ENCODE data around the gene ABI2.
"Not testable (repeated sequence)": the region's sequence is repeated elsewhere in the genome, so short reads cannot be mapped to it uniquely, and the experiment has no call there.

The ABI2 gene

GRCh38 chr2:203359450-203359849 lies 31.3 kb downstream of the ABI2 start:
- DNase-seq (ENCODE audit: low spot score), result no peak

GRCh38 chr2:203360833-203361430 lies 32.7 kb downstream of the ABI2 start:
- no peak for DNase-seq (ENCODE audit: low spot score)

GRCh38 chr2:203361495-203361894 lies 33.3 kb downstream of the ABI2 start:
- DNase-seq (ENCODE audit: low spot score), result no peak

GRCh38 chr2:203361922-203362321 lies 33.7 kb downstream of the ABI2 start:
- no peak for DNase-seq (ENCODE audit: low spot score)

- DNase-seq (ENCODE audit: low spot score), result no peak
These were observed 38.7 kb downstream of the ABI2 start for GRCh38 chr2:203366639-203367466.

GRCh38 chr2:203372706-203373105 lies 44.5 kb downstream of the ABI2 start:
- not testable (repeated sequence) for DNase-seq (ENCODE audit: low spot score)

- DNase-seq (ENCODE audit: low spot score), result no peak
These were observed 48.0 kb downstream of the ABI2 start for GRCh38 chr2:203376173-203376572.

- DNase-seq (ENCODE audit: low spot score), result no peak
These were observed 51.0 kb downstream of the ABI2 start for GRCh38 chr2:203379156-203379555.

- DNase-seq (ENCODE audit: low spot score), result no peak
These were observed 54.8 kb downstream of the ABI2 start for GRCh38 chr2:203383038-203383437.

GRCh38 chr2:203388153-203388552 lies 60.0 kb downstream of the ABI2 start:
- not testable (repeated sequence) for DNase-seq (ENCODE audit: low spot score)

GRCh38 chr2:203394519-203395227 lies 66.5 kb downstream of the ABI2 start:
- DNase-seq (ENCODE audit: low spot score), result no peak

GRCh38 chr2:203395858-203396257 lies 67.7 kb downstream of the ABI2 start:
- no peak for DNase-seq (ENCODE audit: low spot score)

GRCh38 chr2:203396667-203397066 lies 68.5 kb downstream of the ABI2 start:
- DNase-seq (ENCODE audit: low spot score), result no peak

- DNase-seq (ENCODE audit: low spot score), result no peak
These were observed 70.8 kb downstream of the ABI2 start for GRCh38 chr2:203399031-203399430.

- no peak for DNase-seq (ENCODE audit: low spot score)
These were observed 72.8 kb downstream of the ABI2 start for GRCh38 chr2:203400805-203401585.

GRCh38 chr2:203404996-203405395 lies 76.8 kb downstream of the ABI2 start:
- DNase-seq (ENCODE audit: low spot score), result no peak

- no peak for DNase-seq (ENCODE audit: low spot score)
These were observed 79.3 kb downstream of the ABI2 start for GRCh38 chr2:203407496-203407895.

- no peak for DNase-seq (ENCODE audit: low spot score)
These were observed 84.5 kb downstream of the ABI2 start for GRCh38 chr2:203412546-203413331.

GRCh38 chr2:203413796-203414195 lies 85.6 kb downstream of the ABI2 start:
- DNase-seq (ENCODE audit: low spot score), result no peak

- DNase-seq (ENCODE audit: low spot score), result no peak
These were observed 90.1 kb downstream of the ABI2 start for GRCh38 chr2:203418271-203418670.

- DNase-seq (ENCODE audit: low spot score), result no peak
These were observed 98.9 kb downstream of the ABI2 start for GRCh38 chr2:203427061-203427460.
